Measurements from ENCODE around the gene C2CD4A. TPM values are rescaled to one million over a fixed set of nuclear protein-coding genes. Genes with fewer than 3 reads are reported as not detected.

Gene C2CD4A
- total and polyA plus RNA-seq, 10 of the 15 experiments (the other 5 are each of a cell fraction or from before 2014, with no cell fraction given), result not detected

GRCh38 chr15:62051166-62051565 is 15.6 kb upstream of the C2CD4A start:
- RAD21 ChIA-PET (ENCODE audit: unreplicated experiment), result no interaction called here
- in situ Hi-C loops (cut with MboI) (no loop called here), intact Hi-C loops (cut with micrococcal nuclease; ENCODE audit: unreplicated experiment) (no loop called here)
- H3K9ac ChIP-seq (ENCODE audit: control insufficient read depth, insufficient read depth, low read length), result no peak overlapping the region
- H3K4me3 ChIP-seq, result no peak overlapping the region
- ATAC-seq (no peak), FAIRE-seq (no peak), DNase-seq (ENCODE audit: low read depth, low spot score) (no peak)
- no peak overlapping the region for H3K4me2 ChIP-seq (ENCODE audit: control insufficient read depth, insufficient read depth)
- CTCF ChIA-PET, result interaction anchor here (0.7 to 1.5 kb wide), 2 partner anchors 9 to 53 kb away, joined by 3 to 6 read pairs; partner anchors contain the start of gene VPS13C
- POLR2A ChIA-PET, result interaction anchor here (0.7 to 1.5 kb wide), 3 partner anchors 8 to 36 kb away, joined by 3 to 7 read pairs (median 4); no protein-coding TSS in a partner anchor
- no peaks in the 10 kb centered on the region for H3K27me3 ChIP-seq (replicated peaks in 1 of 2; ENCODE audit: control insufficient read depth in 2 of 2, insufficient read depth in 2 of 2, low read length in 1 of 2)
- no peaks in the 10 kb centered on the region for H3K36me3 ChIP-seq (ENCODE audit: control insufficient read depth in 2 of 2, insufficient read depth in 2 of 2, low read length in 1 of 2)
- TF ChIP-seq SUPT20H (IDR thresholded peaks at IDR 0.05; ENCODE audit: borderline replicate concordance, control insufficient read depth, low read depth, low read length) (no peak), NKRF (conservative IDR thresholded peaks at IDR 0.05) (no peak), RELA (IDR thresholded peaks at IDR 0.05; ENCODE audit: borderline replicate concordance, partially characterized antibody) (no peak), SKIL (IDR thresholded peaks at IDR 0.05; ENCODE audit: low read depth, poor library complexity, severe bottlenecking) (no peak), NR2F1 (conservative IDR thresholded peaks at IDR 0.05) (no peak), MXI1 (IDR thresholded peaks at IDR 0.05; ENCODE audit: low read depth, low read length) (no peak), MEF2A (IDR thresholded peaks at IDR 0.05; ENCODE audit: insufficient read depth, low read depth, low read length) (no peak), ZSCAN29 (IDR thresholded peaks at IDR 0.05) (no peak), KLF5 (IDR thresholded peaks at IDR 0.05; ENCODE audit: partially characterized antibody) (no peak), ZNF622 (IDR thresholded peaks at IDR 0.05) (no peak), SMARCA5 (IDR thresholded peaks at IDR 0.05) (no peak), CHD1 (IDR thresholded peaks at IDR 0.05; ENCODE audit: low read depth, low read length) (no peak)
- TF ChIP-seq, protein P1, sequence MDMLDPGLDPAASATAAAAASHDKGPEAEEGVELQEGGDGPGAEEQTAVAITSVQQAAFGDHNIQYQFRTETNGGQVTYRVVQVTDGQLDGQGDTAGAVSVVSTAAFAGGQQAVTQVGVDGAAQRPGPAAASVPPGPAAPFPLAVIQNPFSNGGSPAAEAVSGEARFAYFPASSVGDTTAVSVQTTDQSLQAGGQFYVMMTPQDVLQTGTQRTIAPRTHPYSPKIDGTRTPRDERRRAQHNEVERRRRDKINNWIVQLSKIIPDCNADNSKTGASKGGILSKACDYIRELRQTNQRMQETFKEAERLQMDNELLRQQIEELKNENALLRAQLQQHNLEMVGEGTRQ (IDR thresholded peaks at IDR 0.05; ENCODE audit: borderline replicate concordance, low read depth, low read length), result no peak
- TF ChIP-seq, protein P2, sequence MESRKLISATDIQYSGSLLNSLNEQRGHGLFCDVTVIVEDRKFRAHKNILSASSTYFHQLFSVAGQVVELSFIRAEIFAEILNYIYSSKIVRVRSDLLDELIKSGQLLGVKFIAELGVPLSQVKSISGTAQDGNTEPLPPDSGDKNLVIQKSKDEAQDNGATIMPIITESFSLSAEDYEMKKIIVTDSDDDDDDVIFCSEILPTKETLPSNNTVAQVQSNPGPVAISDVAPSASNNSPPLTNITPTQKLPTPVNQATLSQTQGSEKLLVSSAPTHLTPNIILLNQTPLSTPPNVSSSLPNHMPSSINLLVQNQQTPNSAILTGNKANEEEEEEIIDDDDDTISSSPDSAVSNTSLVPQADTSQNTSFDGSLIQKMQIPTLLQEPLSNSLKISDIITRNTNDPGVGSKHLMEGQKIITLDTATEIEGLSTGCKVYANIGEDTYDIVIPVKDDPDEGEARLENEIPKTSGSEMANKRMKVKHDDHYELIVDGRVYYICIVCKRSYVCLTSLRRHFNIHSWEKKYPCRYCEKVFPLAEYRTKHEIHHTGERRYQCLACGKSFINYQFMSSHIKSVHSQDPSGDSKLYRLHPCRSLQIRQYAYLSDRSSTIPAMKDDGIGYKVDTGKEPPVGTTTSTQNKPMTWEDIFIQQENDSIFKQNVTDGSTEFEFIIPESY (IDR thresholded peaks at IDR 0.05), result no peak
- no peaks in the 10 kb centered on the region for H3K9me3 ChIP-seq (replicated peaks; ENCODE audit: control insufficient read depth, insufficient read depth, low read length)
- H3K4me1 ChIP-seq (ENCODE audit: control insufficient read depth, insufficient read depth, low read length), result peaks cover 12% of the 10 kb centered on the region
- peaks cover 37% of the 10 kb centered on the region for H3K79me2 ChIP-seq (ENCODE audit: control insufficient read depth, insufficient read depth, low read length)
- SMC1A ChIA-PET (ENCODE audit: uncharacterized antibody, unreplicated experiment), result interaction anchor here (0.9 to 1.6 kb wide), 3 partner anchors 9 to 55 kb away, joined by 3 read pairs; partner anchors contain the start of gene VPS13C
- WGBS (ENCODE audit: insufficient coverage, insufficient replicate concordance, low lambda C conversion rate, missing lambda C conversion rate), result 99% methylated on average over 4 of the region's 4 CpGs
- no peak overlapping the region for H2AFZ ChIP-seq (ENCODE audit: control insufficient read depth, low read depth, low read length)
- no peaks in the 10 kb centered on the region for H4K20me1 ChIP-seq (ENCODE audit: control insufficient read depth, insufficient read depth)
- no peak overlapping the region for H3K27ac ChIP-seq (ENCODE audit: control insufficient read depth, insufficient read depth)
- BruUV-seq (replicated peaks), result no TSS peak

Data from GM12878 (cell line).